T-cell (primary cell): Measurements from ENCODE around the gene PMEPA1. TPM values are rescaled to one million over a fixed set of nuclear protein-coding genes. Genes with fewer than 3 reads are reported as not detected.
A peak's percentile ranks its signal among the peaks of the same experiment; 100 is the strongest.

Experiments used
- ATAC-seq, 4 experiments: fragments of 200-7000 bp in 3 of 4; fragments of 150-1000 bp in 1 of 4; cut with Tn5 transposase; replicated peaks in 1 of 4; 1 replicate in 3 of 4; 2 replicates in 1 of 4; pipeline ENCODE4 v1.10.0; 2021; ENCODE audit warnings: moderate library complexity in 3 of 4, mild to moderate bottlenecking in 2 of 4, moderate number of reproducible peaks in 1 of 4
- CTCF ChIA-PET, 2 donors: fragments of 300-600 bp; sonication (Branson Sonifier 250); formaldehyde crosslinking; loops; one replicate each; lab custom pipeline; 2022; ENCODE audit warnings: antibody characterized with exemption in 2 of 2; lab: Charles Lee
- POLR2A ChIA-PET, 2 donors: fragments of 300-600 bp; sonication (Branson Sonifier 250); formaldehyde crosslinking; loops; one replicate each; lab custom pipeline; 2022; ENCODE audit warnings: antibody characterized with exemption in 2 of 2; lab: Charles Lee
- DNase-seq, 35 experiments: peaks; one replicate each; pipeline versions ENCODE4 v3.0.0 to v3.0.0-alpha.2; 2013 to 2023
- H3K27ac ChIP-seq: one replicate; pipeline ENCODE4 v1.5.1; 2013; ENCODE audit warnings: low read length
- H3K27me3 ChIP-seq, 2 experiments: replicated peaks in 1 of 2; 1 replicate in 1 of 2; 2 replicates in 1 of 2; pipeline versions ENCODE4 v1.6.1 to v1.7.0; 2013; ENCODE audit warnings: low read length in 1 of 2, mixed read lengths in 1 of 2; ENCODE audit not compliant: control insufficient read depth in 2 of 2, insufficient read depth in 2 of 2; ENCODE audit errors: extremely low read depth in 1 of 2
- H3K36me3 ChIP-seq, 2 donors: 1 replicate in 1 of 2; 2 replicates in 1 of 2; pipeline versions ENCODE4 v1.6.1 to v1.7.0; 2013; ENCODE audit warnings: low read length in 1 of 2; ENCODE audit not compliant: control insufficient read depth in 2 of 2, insufficient read depth in 1 of 2; ENCODE audit errors: extremely low read depth in 1 of 2
- H3K4me1 ChIP-seq, 2 experiments: 1 replicate in 1 of 2; 2 replicates in 1 of 2; pipeline versions ENCODE4 v1.6.1 to v1.7.0; 2013; ENCODE audit warnings: low read length in 2 of 2, mixed read lengths in 1 of 2; ENCODE audit not compliant: insufficient read depth in 2 of 2, control insufficient read depth in 1 of 2; ENCODE audit errors: extremely low read depth in 1 of 2
- H3K4me3 ChIP-seq, 2 donors: 1 replicate in 1 of 2; 2 replicates in 1 of 2; pipeline versions ENCODE4 v1.5.1 to v1.7.0; 2013; ENCODE audit warnings: mild to moderate bottlenecking in 2 of 2, low read length in 1 of 2, moderate library complexity in 1 of 2; ENCODE audit not compliant: control insufficient read depth in 1 of 2; ENCODE audit errors: extremely low read depth in 1 of 2
- H3K9me3 ChIP-seq: 2 replicates; pipeline ENCODE4 v1.7.0; 2013
- H3K27ac Mint-ChIP-seq, 2 donors: one replicate each; pipeline ENCODE4 v1.8.0; 2020 to 2021; ENCODE audit warnings: mild to moderate bottlenecking in 2 of 2, mixed read lengths in 2 of 2
- H3K27me3 Mint-ChIP-seq, 2 donors: one replicate each; pipeline ENCODE4 v1.8.0; 2021 to 2022; ENCODE audit warnings: mixed read lengths in 2 of 2
- H3K36me3 Mint-ChIP-seq: one replicate; pipeline ENCODE4 v1.8.0; 2021; ENCODE audit warnings: mixed read lengths
- H3K4me1 Mint-ChIP-seq, 3 donors: one replicate each; pipeline ENCODE4 v1.8.0; 2020 to 2022; ENCODE audit warnings: mixed read lengths in 3 of 3, mild to moderate bottlenecking in 1 of 3
- H3K4me3 Mint-ChIP-seq, 3 donors: one replicate each; pipeline ENCODE4 v1.8.0; 2020 to 2022; ENCODE audit warnings: mild to moderate bottlenecking in 3 of 3, mixed read lengths in 3 of 3, moderate library complexity in 3 of 3
- H3K9me3 Mint-ChIP-seq, 3 donors: one replicate each; pipeline ENCODE4 v1.8.0; 2020 to 2022; ENCODE audit warnings: mixed read lengths in 3 of 3
- WGBS: methylation state at CpG from one replicate; pipeline ENCODE4 v1.1.5; 2013; ENCODE audit warnings: missing lambda C conversion rate; ENCODE audit not compliant: insufficient coverage; 5-methylcytosine and 5-hydroxymethylcytosine counted together
- total RNA-seq, 35 experiments: library from RNA in 6 of 35; stranded (reverse) in 6 of 35; fragments of 120-200 nt in 1 of 35; gene quantifications; one replicate each; pipeline versions ENCODE4 v1.2.1 to v1.2.4 and lab custom pipeline; 2013 to 2026

The PMEPA1 gene
- total RNA-seq, 5 donors from 2014 or later (not counting 1 experiment from before 2014, with no cell fraction given) = 6.0 to 30.4 (median 21.7) TPM

GRCh38 chr20:57753332-57754164 lies 43.7 kb upstream of the PMEPA1 start:
- ChIA-PET CTCF (no interaction called here), POLR2A (no interaction called here)
- peaks cover 36 to 46% of the 10 kb centered on the region in 2 donors for H3K27me3 Mint-ChIP-seq
- peaks cover 0 to 7% (median 3%) of the 10 kb centered on the region in 3 donors for H3K9me3 Mint-ChIP-seq
- H3K4me1 Mint-ChIP-seq = peaks cover 7 to 15% (median 9%) of the 10 kb centered on the region in 3 donors
- WGBS = 80% methylated on average over 13 of the region's 14 CpGs
- Histone ChIP-seq H3K27me3 (peaks cover 0 to 32% of the 10 kb centered on the region in 2 experiments), H3K4me3 (no peak overlapping the region), H3K9me3 (no peaks in the 10 kb centered on the region), H3K27ac (no peak overlapping the region), H3K36me3 (no peaks in the 10 kb centered on the region), H3K4me1 (peaks cover 0 to 9% of the 10 kb centered on the region in 2 experiments)
- DNase-seq (no peak), ATAC-seq (no peak)
- no peak overlapping the region for H3K27ac Mint-ChIP-seq
- no peak overlapping the region for H3K4me3 Mint-ChIP-seq
- no peaks in the 10 kb centered on the region for H3K36me3 Mint-ChIP-seq

GRCh38 chr20:57751411-57751810 lies 41.6 kb upstream of the PMEPA1 start:
- H3K4me3 ChIP-seq = no peak overlapping the region
- no peak overlapping the region for H3K27ac ChIP-seq
- no peaks in the 10 kb centered on the region for H3K36me3 Mint-ChIP-seq
- 65% methylated on average over 2 of the region's 5 CpGs for WGBS
- H3K27me3 Mint-ChIP-seq = peaks cover 42 to 50% of the 10 kb centered on the region in 2 donors
- H3K27me3 ChIP-seq = peaks cover 0 to 41% of the 10 kb centered on the region in 2 experiments
- DNase-seq (no peak), ATAC-seq (no peak)
- H3K27ac Mint-ChIP-seq = no peak overlapping the region
- H3K4me1 ChIP-seq = peaks cover 0 to 12% of the 10 kb centered on the region in 2 experiments
- peaks cover 10 to 19% (median 11%) of the 10 kb centered on the region in 3 donors for H3K4me1 Mint-ChIP-seq
- H3K36me3 ChIP-seq = no peaks in the 10 kb centered on the region
- H3K4me3 Mint-ChIP-seq = no peak overlapping the region
- ChIA-PET CTCF (no interaction called here), POLR2A (no interaction called here)
- no peaks in the 10 kb centered on the region for H3K9me3 ChIP-seq
- H3K9me3 Mint-ChIP-seq = no peaks in the 10 kb centered on the region

DNA sequence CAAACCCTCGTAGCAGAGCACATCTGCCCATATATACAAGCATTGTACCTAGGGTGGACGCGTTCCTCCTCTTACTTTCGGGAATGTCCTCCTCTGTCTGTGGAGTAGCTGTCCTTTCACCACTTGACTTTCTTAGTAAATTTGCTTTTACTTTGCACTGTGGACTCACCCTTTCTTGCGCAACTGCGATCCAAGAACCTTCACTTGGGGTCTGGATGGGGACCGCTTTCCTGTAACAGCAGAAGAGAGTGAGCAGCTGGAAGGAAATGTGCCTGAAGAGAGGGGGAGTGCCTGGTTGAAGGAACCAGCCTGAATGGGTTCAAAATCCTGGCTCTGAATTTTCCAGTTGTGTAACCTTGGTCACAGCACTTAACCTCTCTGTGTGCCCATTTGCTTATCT lies 40.1 kb upstream of the PMEPA1 start:
- Mint-ChIP-seq H3K9me3 (no peaks in the 10 kb centered on the region), H3K27me3 (peaks cover 30 to 47% of the 10 kb centered on the region in 2 donors), H3K4me1 (peaks cover 10 to 17% (median 11%) of the 10 kb centered on the region in 3 donors), H3K4me3 (no peak overlapping the region), H3K36me3 (no peaks in the 10 kb centered on the region), H3K27ac (no peak overlapping the region)
- H3K4me3 ChIP-seq = no peak overlapping the region
- POLR2A ChIA-PET = no interaction called here
- no peaks in the 10 kb centered on the region for H3K36me3 ChIP-seq
- WGBS = 90% methylated on average over 5 of the region's 7 CpGs
- CTCF ChIA-PET = no interaction called here
- H3K27ac ChIP-seq = no peak overlapping the region
- H3K4me1 ChIP-seq = peaks cover 0 to 12% of the 10 kb centered on the region in 2 experiments
- ATAC-seq (no peak), DNase-seq (no peak)
- peaks cover 0 to 49% of the 10 kb centered on the region in 2 experiments for H3K27me3 ChIP-seq
- H3K9me3 ChIP-seq = no peaks in the 10 kb centered on the region

- no peak overlapping the region for H3K27ac Mint-ChIP-seq
- Histone ChIP-seq H3K27ac (no peak overlapping the region), H3K9me3 (no peaks in the 10 kb centered on the region), H3K27me3 (peaks cover 0 to 43% of the 10 kb centered on the region in 2 experiments), H3K4me3 (peak overlapping the region; percentile 15 to 25), H3K4me1 (peaks cover 0 to 12% of the 10 kb centered on the region in 2 experiments), H3K36me3 (no peaks in the 10 kb centered on the region)
- ChIA-PET CTCF (interaction anchor here (0.5 to 0.8 kb wide), 2 partner anchors 30 to 39 kb away, joined by 3 read pairs; no protein-coding TSS in a partner anchor), POLR2A (no interaction called here)
- H3K4me3 Mint-ChIP-seq = peak overlapping the region; percentile 65 to 78 (median 77)
- H3K27me3 Mint-ChIP-seq = peaks cover 23 to 40% of the 10 kb centered on the region in 2 donors
- DNase-seq (no peak), ATAC-seq (peak in 2 of 4 experiments; percentile 37 to 41)
- peaks cover 10 to 15% (median 11%) of the 10 kb centered on the region in 3 donors for H3K4me1 Mint-ChIP-seq
- 15% methylated on average over 10 of the region's 13 CpGs for WGBS
- H3K9me3 Mint-ChIP-seq = no peaks in the 10 kb centered on the region
- no peaks in the 10 kb centered on the region for H3K36me3 Mint-ChIP-seq
Measured at GRCh38 chr20:57749131-57749690, 39.4 kb upstream of the PMEPA1 start.

- Mint-ChIP-seq H3K4me1 (peaks cover 10 to 15% (median 11%) of the 10 kb centered on the region in 3 donors), H3K4me3 (peak overlapping the region; percentile 65 to 78 (median 77)), H3K27ac (no peak overlapping the region), H3K27me3 (peaks cover 22 to 36% of the 10 kb centered on the region in 2 donors), H3K9me3 (no peaks in the 10 kb centered on the region), H3K36me3 (no peaks in the 10 kb centered on the region)
- ChIA-PET CTCF (interaction anchor here in 1 of 2 donors (0.8 kb wide), 1 partner anchor 38 kb away, joined by 3 read pairs; no protein-coding TSS in a partner anchor), POLR2A (no interaction called here)
- DNase-seq = peak in 29 of 35 experiments; percentile 2 to 65 (median 27)
- no peaks in the 10 kb centered on the region for H3K36me3 ChIP-seq
- H3K27me3 ChIP-seq = peaks cover 0 to 39% of the 10 kb centered on the region in 2 experiments
- H3K4me3 ChIP-seq = peak overlapping the region; percentile 15 to 25
- WGBS = 2% methylated on average over 13 of the region's 29 CpGs
- no peaks in the 10 kb centered on the region for H3K9me3 ChIP-seq
- peaks cover 0 to 12% of the 10 kb centered on the region in 2 experiments for H3K4me1 ChIP-seq
- peak; percentile 76 to 89 (median 79) for ATAC-seq
- no peak overlapping the region for H3K27ac ChIP-seq
Measured at GRCh38 chr20:57748601-57749130, 38.9 kb upstream of the PMEPA1 start.

DNA sequence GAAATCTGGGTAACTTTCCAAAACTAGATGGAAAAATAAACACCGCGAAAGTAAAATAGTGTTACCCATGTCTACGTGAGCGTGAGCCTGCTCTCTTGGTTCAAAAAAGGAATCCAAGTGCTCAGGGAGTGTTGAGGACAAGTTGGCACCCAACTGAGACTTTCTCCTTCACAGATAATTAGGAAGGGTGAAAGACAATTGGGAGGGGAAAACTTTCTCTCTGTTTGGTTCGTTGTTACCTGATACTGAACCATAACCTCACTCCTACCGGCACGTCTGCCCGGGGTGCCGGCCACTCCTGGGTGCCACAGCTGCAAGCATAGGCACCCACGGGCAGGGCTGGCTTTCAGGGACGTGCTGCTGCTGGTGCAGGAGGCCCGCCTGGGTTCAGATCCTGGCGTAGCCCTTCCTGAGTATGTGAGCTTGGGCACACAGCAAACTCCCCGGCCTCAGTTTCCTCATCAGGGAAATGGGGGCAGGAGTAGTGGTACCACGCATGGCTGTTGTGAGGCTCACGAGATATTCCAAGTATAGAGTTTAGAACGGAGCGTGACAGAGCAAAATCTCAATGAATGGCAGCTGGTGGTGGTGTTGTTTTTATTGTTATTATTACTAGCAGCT lies 38.2 kb upstream of the PMEPA1 start:
- Mint-ChIP-seq H3K4me1 (peaks cover 10 to 15% (median 11%) of the 10 kb centered on the region in 3 donors), H3K4me3 (peak overlapping the region in 1 of 3 donors; percentile 78), H3K27ac (no peak overlapping the region), H3K36me3 (no peaks in the 10 kb centered on the region), H3K9me3 (no peaks in the 10 kb centered on the region), H3K27me3 (peaks cover 17 to 30% of the 10 kb centered on the region in 2 donors)
- no peak for ATAC-seq
- H3K27me3 ChIP-seq = peaks cover 0 to 34% of the 10 kb centered on the region in 2 experiments
- no peak overlapping the region for H3K4me3 ChIP-seq
- WGBS = 90% methylated on average over 9 of the region's 18 CpGs
- H3K27ac ChIP-seq = no peak overlapping the region
- no peak for DNase-seq
- CTCF ChIA-PET = no interaction called here
- H3K4me1 ChIP-seq = peaks cover 0 to 12% of the 10 kb centered on the region in 2 experiments
- POLR2A ChIA-PET = no interaction called here
- H3K36me3 ChIP-seq = no peaks in the 10 kb centered on the region
- no peaks in the 10 kb centered on the region for H3K9me3 ChIP-seq
